PC-9 (cell line): ENCODE results near the gene MYMX. TPM values are rescaled to one million over a fixed set of nuclear protein-coding genes. Genes with fewer than 3 reads are reported as not detected.

Experiments
- BruUV-seq: library from RNA; stranded (reverse); fragments of 400-500 nt; replicated peaks from 2 replicates; lab custom pipeline; 2021; lab: Mats Ljungman, UMichigan
- CTCF ChIA-PET: fragments of 300-600 bp; sonication (Branson Sonifier 250); formaldehyde crosslinking; loops from one replicate; lab custom pipeline; 2022; ENCODE audit warnings: antibody characterized with exemption; lab: Charles Lee
- POLR2A ChIA-PET: fragments of 300-600 bp; sonication (Branson Sonifier 250); formaldehyde crosslinking; loops from one replicate; lab custom pipeline; 2022; ENCODE audit warnings: antibody characterized with exemption; ENCODE audit not compliant: unreplicated experiment; lab: Charles Lee
- DNase-seq, 2 experiments: peaks; one replicate each; pipeline versions ENCODE4 v3.0.0 to v3.0.0-alpha.2; 2015 to 2022; ENCODE audit warnings: mixed read lengths in 1 of 2
- H2AFZ ChIP-seq: fragments of 200-600 bp; sonication (generic); 2 replicates; pipeline ENCODE4 v1.8.1; 2017; ENCODE audit warnings: antibody characterized with exemption
- H3F3A ChIP-seq: fragments of 200-600 bp; sonication (generic); 2 replicates; pipeline ENCODE4 v1.8.1; 2017; ENCODE audit warnings: antibody characterized with exemption, mild to moderate bottlenecking, low read depth; ENCODE audit not compliant: insufficient read depth
- H3K27ac ChIP-seq: fragments of 200-600 bp; sonication (generic); 2 replicates; pipeline ENCODE4 v1.6.1; 2016; ENCODE audit warnings: mixed run types
- H3K27me3 ChIP-seq: fragments of 200-600 bp; sonication (generic); 2 replicates; pipeline ENCODE4 v1.6.1; 2016; ENCODE audit warnings: low read depth, mixed run types; ENCODE audit not compliant: insufficient read depth
- H3K36me3 ChIP-seq: fragments of 200-600 bp; sonication (generic); 2 replicates; pipeline ENCODE4 v1.6.1; 2016; ENCODE audit warnings: low read depth, mixed run types
- H3K4me1 ChIP-seq: fragments of 200-600 bp; sonication (generic); replicated peaks from 2 replicates; pipeline ENCODE4 v1.6.1; 2016; ENCODE audit warnings: mixed run types; ENCODE audit not compliant: insufficient read depth
- H3K4me2 ChIP-seq: fragments of 200-600 bp; sonication (generic); 2 replicates; pipeline ENCODE4 v1.6.1; 2017; ENCODE audit warnings: mixed run types
- H3K4me3 ChIP-seq: fragments of 200-600 bp; sonication (generic); 2 replicates; pipeline ENCODE4 v1.6.1; 2016; ENCODE audit warnings: mixed run types
- H3K79me2 ChIP-seq: fragments of 200-600 bp; sonication (generic); 2 replicates; pipeline ENCODE4 v1.6.1; 2017; ENCODE audit warnings: low read depth, mixed run types
- H3K9me2 ChIP-seq: fragments of 200-600 bp; sonication (generic); 2 replicates; pipeline ENCODE4 v1.8.1; 2017; ENCODE audit warnings: mild to moderate bottlenecking; ENCODE audit not compliant: insufficient read depth
- H3K9me3 ChIP-seq: fragments of 200-600 bp; sonication (generic); 2 replicates; pipeline ENCODE4 v1.8.1; 2016; ENCODE audit warnings: low read depth; ENCODE audit not compliant: insufficient read depth
- H4K20me1 ChIP-seq: fragments of 200-600 bp; sonication (generic); 2 replicates; pipeline ENCODE4 v1.8.1; 2017; ENCODE audit not compliant: insufficient read depth
- CTCF ChIP-seq: fragments of 200-600 bp; sonication (generic); conservative IDR thresholded peaks from 2 replicates; pipeline ENCODE4 v1.6.1; 2017; ENCODE audit warnings: mixed run types, antibody characterized with exemption, mild to moderate bottlenecking, moderate library complexity
- EZH2 ChIP-seq: fragments of 200-600 bp; sonication (generic); IDR thresholded peaks from 2 replicates; pipeline ENCODE4 v1.8.0; 2017; ENCODE audit warnings: antibody characterized with exemption, low read depth
- intact Hi-C: fragments of 100-400 bp; cut with micrococcal nuclease; formaldehyde crosslinking; loops from one replicate; pipeline ENCODE4 v1.10.0; 2022; ENCODE audit not compliant: unreplicated experiment
- total RNA-seq: library from RNA; stranded (reverse); gene quantifications from 2 replicates; pipeline ENCODE4 v1.2.3, GENCODE V29; 2021

The MYMX gene
- total RNA-seq, 1 experiment from 2014 or later = not detected

- no peaks in the 10 kb centered on the region for H3K27me3 ChIP-seq
- H4K20me1 ChIP-seq = no peaks in the 10 kb centered on the region
- no peak overlapping the region for H3K4me3 ChIP-seq
- no peak overlapping the region for H3K27ac ChIP-seq
- H3F3A ChIP-seq = peaks cover 15% of the 10 kb centered on the region; the same call in 1 of the 2 replicates
- BruUV-seq = no TSS peak
- CTCF ChIA-PET = no interaction called here
- DNase-seq = no peak
- no peaks in the 10 kb centered on the region for H3K79me2 ChIP-seq
- no peaks in the 10 kb centered on the region for H3K36me3 ChIP-seq
- POLR2A ChIA-PET = no interaction called here
- no peak overlapping the region for H2AFZ ChIP-seq
- TF ChIP-seq CTCF (no peak), EZH2 (no peak)
- intact Hi-C loops = no loop called here
- H3K9me3 ChIP-seq = no peaks in the 10 kb centered on the region
- no peaks in the 10 kb centered on the region for H3K9me2 ChIP-seq
- H3K4me2 ChIP-seq = no peak overlapping the region
- H3K4me1 ChIP-seq = no peaks in the 10 kb centered on the region
These were observed 40.5 kb upstream of the MYMX start for GRCh38 chr6:44176130-44176761.

- Histone ChIP-seq H3K4me3 (no peak overlapping the region), H3K27me3 (no peaks in the 10 kb centered on the region), H4K20me1 (no peaks in the 10 kb centered on the region), H3K79me2 (no peaks in the 10 kb centered on the region), H3K36me3 (no peaks in the 10 kb centered on the region), H3K4me1 (no peaks in the 10 kb centered on the region), H3F3A (peaks cover 15% of the 10 kb centered on the region; the same call in 1 of the 2 replicates), H3K9me3 (no peaks in the 10 kb centered on the region), H2AFZ (no peak overlapping the region), H3K9me2 (no peaks in the 10 kb centered on the region), H3K27ac (no peak overlapping the region), H3K4me2 (no peak overlapping the region)
- ChIA-PET POLR2A (no interaction called here), CTCF (interaction anchor here (1.0 kb wide), 1 partner anchor 43 kb away, joined by 4 read pairs; no protein-coding TSS in a partner anchor)
- TF ChIP-seq EZH2 = no peak
- TF ChIP-seq CTCF = no peak
- no peak for DNase-seq
- intact Hi-C loops = no loop called here
- no TSS peak for BruUV-seq
These were observed 39.8 kb upstream of the MYMX start for GRCh38 chr6:44176762-44177509.

- H3K9me2 ChIP-seq = no peaks in the 10 kb centered on the region
- H3K9me3 ChIP-seq = no peaks in the 10 kb centered on the region
- CTCF ChIA-PET = interaction anchor here (1.0 kb wide), 1 partner anchor 42 kb away, joined by 4 read pairs; no protein-coding TSS in a partner anchor
- peaks cover 15% of the 10 kb centered on the region; the same call in 1 of the 2 replicates for H3F3A ChIP-seq
- POLR2A ChIA-PET = no interaction called here
- H4K20me1 ChIP-seq = no peaks in the 10 kb centered on the region
- no peak overlapping the region for H3K27ac ChIP-seq
- H2AFZ ChIP-seq = no peak overlapping the region
- DNase-seq = no peak
- H3K36me3 ChIP-seq = no peaks in the 10 kb centered on the region
- no peak overlapping the region for H3K4me3 ChIP-seq
- intact Hi-C loops = no loop called here
- H3K27me3 ChIP-seq = no peaks in the 10 kb centered on the region
- BruUV-seq = no TSS peak
- no peak for TF ChIP-seq EZH2
- TF ChIP-seq CTCF = no peak
- no peaks in the 10 kb centered on the region for H3K79me2 ChIP-seq
- H3K4me1 ChIP-seq = no peaks in the 10 kb centered on the region
- no peak overlapping the region for H3K4me2 ChIP-seq
These were observed 38.9 kb upstream of the MYMX start for GRCh38 chr6:44177691-44178423.
